HepG2 (cell line): ENCODE results near the gene MAP3K19. TPM values are rescaled to one million over a fixed set of nuclear protein-coding genes. Genes with fewer than 3 reads are reported as not detected.

Source experiments
- ADNP ChIP-seq: sonication (generic); formaldehyde crosslinking; IDR thresholded peaks from 2 replicates; pipeline ENCODE4 v1.4.0; 2020; ENCODE audit warnings: missing genetic modification reagents
- AGO1 ChIP-seq: fragments of 200-400 bp; formaldehyde crosslinking; IDR thresholded peaks from 2 replicates; pipeline ENCODE4 v1.6.1; 2017; ENCODE audit warnings: mild to moderate bottlenecking, low read depth, low read length, moderate library complexity; ENCODE audit not compliant: poor library complexity, severe bottlenecking
- FOXA1 ChIP-seq, 2 experiments: fragments of 450-650 bp in 1 of 2; sonication (generic) in 1 of 2; formaldehyde crosslinking in 1 of 2; IDR thresholded peaks; 2 replicates each; pipeline versions ENCODE4 v1.4.0 to v1.6.1; 2016 to 2020; ENCODE audit warnings: missing genetic modification reagents in 1 of 2
- FOXO4 ChIP-seq: sonication (generic); formaldehyde crosslinking; conservative IDR thresholded peaks from 2 replicates; pipeline ENCODE4 v1.8.1; 2023; ENCODE audit warnings: missing genetic modification reagents
- IKZF5 ChIP-seq: IDR thresholded peaks from 2 replicates; pipeline ENCODE4 v1.6.1; 2018; ENCODE audit warnings: missing genetic modification reagents, mild to moderate bottlenecking, missing compliant biosample characterization
- KLF13 ChIP-seq: sonication (generic); formaldehyde crosslinking; IDR thresholded peaks from 2 replicates; pipeline ENCODE4 v1.4.0; 2020; ENCODE audit warnings: mild to moderate bottlenecking, missing genetic modification reagents
- KLF6 ChIP-seq: IDR thresholded peaks from 2 replicates; pipeline ENCODE4 v1.8.0; 2016; ENCODE audit warnings: missing biosample characterization, missing genetic modification reagents
- LCORL ChIP-seq, 2 experiments: fragments of 450-650 bp in 1 of 2; sonication (generic) in 1 of 2; formaldehyde crosslinking in 1 of 2; IDR thresholded peaks; 2 replicates each; pipeline versions ENCODE4 v1.5.0 to v1.6.1; 2017 to 2020; ENCODE audit warnings: antibody characterized with exemption in 1 of 2, missing genetic modification reagents in 1 of 2
- MIXL1 ChIP-seq: IDR thresholded peaks from 2 replicates; pipeline ENCODE4 v1.6.1; 2016
- MYPOP ChIP-seq: sonication (generic); formaldehyde crosslinking; IDR thresholded peaks from 2 replicates; pipeline ENCODE4 v1.8.1; 2023; ENCODE audit warnings: mild to moderate bottlenecking, moderate library complexity, missing genetic modification reagents
- TOE1 ChIP-seq: sonication (generic); formaldehyde crosslinking; IDR thresholded peaks from 2 replicates; pipeline ENCODE4 v1.4.0; 2020; ENCODE audit warnings: mild to moderate bottlenecking, missing genetic modification reagents
- ZBTB38 ChIP-seq: sonication (generic); formaldehyde crosslinking; IDR thresholded peaks from 2 replicates; pipeline ENCODE4 v1.5.1; 2020; ENCODE audit warnings: mild to moderate bottlenecking, missing genetic modification reagents
- ZFX ChIP-seq: sonication (generic); formaldehyde crosslinking; IDR thresholded peaks from 2 replicates; pipeline ENCODE4 v1.4.0; 2020; ENCODE audit warnings: mild to moderate bottlenecking, low read depth, missing genetic modification reagents, moderate library complexity
- ZNF136 ChIP-seq: sonication (generic); formaldehyde crosslinking; IDR thresholded peaks from 2 replicates; pipeline ENCODE4 v1.8.1; 2022; ENCODE audit warnings: low read depth, mild to moderate bottlenecking, moderate library complexity, missing genetic modification reagents
- ZNF143 ChIP-seq: sonication (generic); formaldehyde crosslinking; IDR thresholded peaks from 2 replicates; pipeline ENCODE4 v1.4.0; 2020; ENCODE audit warnings: missing genetic modification reagents
- ZNF20 ChIP-seq: sonication (generic); formaldehyde crosslinking; IDR thresholded peaks from 2 replicates; pipeline ENCODE4 v1.4.0; 2020; ENCODE audit warnings: mild to moderate bottlenecking, moderate library complexity, missing genetic modification reagents
- ZNF263 ChIP-seq: sonication (generic); formaldehyde crosslinking; IDR thresholded peaks from 2 replicates; pipeline ENCODE4 v1.4.0; 2020; ENCODE audit warnings: missing genetic modification reagents
- ZNF30 ChIP-seq: sonication (generic); formaldehyde crosslinking; IDR thresholded peaks from 2 replicates; pipeline ENCODE4 v1.5.0; 2020; ENCODE audit warnings: mild to moderate bottlenecking, missing genetic modification reagents
- ZNF383 ChIP-seq: sonication (generic); formaldehyde crosslinking; IDR thresholded peaks from 2 replicates; pipeline ENCODE4 v1.4.0; 2020; ENCODE audit warnings: missing genetic modification reagents, mild to moderate bottlenecking, borderline replicate concordance
- ZNF530 ChIP-seq: sonication (generic); formaldehyde crosslinking; IDR thresholded peaks from 2 replicates; pipeline ENCODE4 v1.5.0; 2020; ENCODE audit warnings: low read depth, mild to moderate bottlenecking, missing genetic modification reagents
- ZNF543 ChIP-seq: sonication (generic); formaldehyde crosslinking; IDR thresholded peaks from 2 replicates; pipeline ENCODE4 v1.4.0; 2020; ENCODE audit warnings: mild to moderate bottlenecking, missing genetic modification reagents
- ZNF567 ChIP-seq: sonication (generic); formaldehyde crosslinking; IDR thresholded peaks from 2 replicates; pipeline ENCODE4 v1.8.1; 2023; ENCODE audit warnings: mild to moderate bottlenecking, missing genetic modification reagents, borderline replicate concordance
- ZNF678 ChIP-seq: sonication (generic); formaldehyde crosslinking; IDR thresholded peaks from 2 replicates; pipeline ENCODE4 v1.4.0; 2020; ENCODE audit warnings: mild to moderate bottlenecking, missing genetic modification reagents
- ZNF766 ChIP-seq: sonication (generic); formaldehyde crosslinking; IDR thresholded peaks from 2 replicates; pipeline ENCODE4 v1.5.0; 2020; ENCODE audit warnings: missing genetic modification reagents, borderline replicate concordance
- ZNF784 ChIP-seq: sonication (generic); formaldehyde crosslinking; IDR thresholded peaks from 2 replicates; pipeline ENCODE4 v1.5.1; 2020; ENCODE audit warnings: missing genetic modification reagents, mild to moderate bottlenecking, borderline replicate concordance
- ZSCAN31 ChIP-seq: sonication (generic); formaldehyde crosslinking; IDR thresholded peaks from 2 replicates; pipeline ENCODE4 v1.5.0; 2020; ENCODE audit warnings: low read depth, mild to moderate bottlenecking, missing genetic modification reagents
- polyA plus RNA-seq, 8 experiments: library from polyadenylated mRNA; depleted of rRNA in 3 of 8; stranded (reverse) in 7 of 8; unstranded in 1 of 8; fragments of >200 nt; fragmentation: Illumina TruSeq in 4 of 8; extraction: Trizol in 4 of 8; gene quantifications; 2 replicates each; pipeline versions ENCODE4 v1.2.1 to v1.2.3, GENCODE V29; 2011 to 2016; ENCODE audit warnings: low read depth in 4 of 8, missing spikeins in 1 of 8, mixed read lengths in 1 of 8; ENCODE audit not compliant: insufficient read depth in 1 of 8
- total RNA-seq, 5 experiments: library from RNA; depleted of rRNA; stranded (reverse); fragments of >200 nt; fragmentation: Illumina TruSeq; extraction: Trizol; gene quantifications; 2 replicates each; pipeline ENCODE4 v1.2.3, GENCODE V29; 2016; ENCODE audit warnings: low read depth in 1 of 5

Gene MAP3K19
- total and polyA plus RNA-seq, 2 of the 13 experiments (the other 11 are each of a cell fraction or from before 2014, with no cell fraction given) = not detected

GRCh38 chr2:134918526-134919340 lies 128.5 kb downstream of the MAP3K19 start, which contains the start of gene CCNT2 (continued):
- TF ChIP-seq ADNP = no peak
- 0 out of 2 replicates have a peak, but pooled peaks have one; percentile 2 for TF ChIP-seq ZNF784 (CRISPR knock-in tag)
- TF ChIP-seq LCORL (IDR thresholded peaks at IDR 0.05) = 0 out of 2 replicates have a peak, but pooled peaks have one; percentile 45
- peak; percentile 43; the same call in 1 of the 2 replicates for TF ChIP-seq LCORL (CRISPR knock-in tag; IDR thresholded peaks at IDR 0.05)
- TF ChIP-seq ZNF30 (CRISPR knock-in tag) = no peak
- no peak; the same call in 1 of the 2 replicates for TF ChIP-seq ZNF136
- peak; percentile 69; the same call in 1 of the 2 replicates for TF ChIP-seq ZNF543 (CRISPR knock-in tag)
- no peak for TF ChIP-seq ZNF678 (CRISPR knock-in tag)
- peak; percentile 93 for TF ChIP-seq ZFX
- TF ChIP-seq ZNF567 (CRISPR knock-in tag) = peak; percentile 66
- TF ChIP-seq ZNF766 (CRISPR knock-in tag) = no peak
- no peak for TF ChIP-seq ZNF20
- TF ChIP-seq ZNF143 (CRISPR knock-in tag) = peak; percentile 90
- no peak; the same call in 1 of the 2 replicates for TF ChIP-seq TOE1 (CRISPR knock-in tag)
- peak; percentile 80 for TF ChIP-seq KLF13 (CRISPR knock-in tag)
- TF ChIP-seq ZSCAN31 = peak; percentile 81; the same call in 1 of the 2 replicates
- TF ChIP-seq KLF6 = no peak; the same call in 1 of the 2 replicates
- TF ChIP-seq ZNF263 = no peak
- TF ChIP-seq AGO1 = no peak
- 0 out of 2 replicates have a peak, but pooled peaks have one; percentile 31 for TF ChIP-seq MYPOP
- no peak for TF ChIP-seq FOXA1 (IDR thresholded peaks at IDR 0.05)
- TF ChIP-seq FOXA1 (CRISPR knock-in tag; IDR thresholded peaks at IDR 0.05) = no peak
- peak; percentile 63; the same call in 1 of the 2 replicates for TF ChIP-seq ZBTB38 (CRISPR knock-in tag)
- TF ChIP-seq FOXO4 = no peak
- TF ChIP-seq ZNF383 (CRISPR knock-in tag) = peak; percentile 70; the same call in 1 of the 2 replicates
- TF ChIP-seq MIXL1 (CRISPR knock-in tag) = no peak
- peak; percentile 92 for TF ChIP-seq IKZF5 (CRISPR knock-in tag)
- no peak; the same call in 1 of the 2 replicates for TF ChIP-seq ZNF530 (CRISPR knock-in tag)
